GM04503 (cell line): ENCODE results near the gene ABCD1.
"Not testable (repeated sequence)": the region's sequence is repeated elsewhere in the genome, so short reads cannot be mapped to it uniquely, and the experiment has no call there.

Experiments used
- DNase-seq: peaks from one replicate; pipeline ENCODE4 v3.0.0-alpha.2; 2012; ENCODE audit warnings: low read depth

ABCD1 gene

DNA sequence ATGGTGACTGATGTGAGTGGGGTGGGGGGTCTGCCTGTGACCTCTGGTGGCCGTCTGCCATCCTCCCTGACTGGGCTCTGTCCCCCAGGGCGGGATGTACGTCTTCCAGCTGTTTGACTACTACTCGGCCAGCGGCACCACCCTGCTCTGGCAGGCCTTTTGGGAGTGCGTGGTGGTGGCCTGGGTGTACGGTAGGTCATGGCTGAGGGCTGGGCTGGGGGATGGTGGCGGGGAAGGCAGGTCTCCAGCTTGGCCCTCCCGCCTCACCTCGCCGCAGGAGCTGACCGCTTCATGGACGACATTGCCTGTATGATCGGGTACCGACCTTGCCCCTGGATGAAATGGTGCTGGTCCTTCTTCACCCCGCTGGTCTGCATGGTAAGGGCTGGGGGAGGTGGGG is 30.4 kb upstream of the ABCD1 start:
- DNase-seq = not testable (repeated sequence)

DNA sequence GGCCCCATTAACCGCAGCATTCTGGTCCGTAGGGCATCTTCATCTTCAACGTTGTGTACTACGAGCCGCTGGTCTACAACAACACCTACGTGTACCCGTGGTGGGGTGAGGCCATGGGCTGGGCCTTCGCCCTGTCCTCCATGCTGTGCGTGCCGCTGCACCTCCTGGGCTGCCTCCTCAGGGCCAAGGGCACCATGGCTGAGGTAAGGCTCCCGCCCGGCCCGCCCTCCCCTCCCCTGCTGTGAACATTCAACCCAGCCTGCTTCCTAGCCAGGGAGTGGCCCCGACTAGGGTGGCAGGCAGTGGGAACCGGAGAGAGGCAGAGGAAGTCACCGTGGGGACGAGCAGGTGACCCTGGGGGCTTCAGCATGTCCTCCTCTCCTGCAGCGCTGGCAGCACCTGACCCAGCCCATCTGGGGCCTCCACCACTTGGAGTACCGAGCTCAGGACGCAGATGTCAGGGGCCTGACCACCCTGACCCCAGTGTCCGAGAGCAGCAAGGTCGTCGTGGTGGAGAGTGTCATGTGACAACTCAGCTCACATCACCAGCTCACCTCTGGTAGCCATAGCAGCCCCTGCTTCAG is 29.9 kb upstream of the ABCD1 start:
- no peak for DNase-seq

- DNase-seq = no peak
Measured at GRCh38 chrX:153696100-153696499, 28.6 kb upstream of the ABCD1 start.

GRCh38 chrX:153696538-153696937 is 28.1 kb upstream of the ABCD1 start:
- not testable (repeated sequence) for DNase-seq

- not testable (repeated sequence) for DNase-seq
Measured at GRCh38 chrX:153696986-153697722, 27.5 kb upstream of the ABCD1 start.

- no peak for DNase-seq
Measured at GRCh38 chrX:153697924-153698865, 26.5 kb upstream of the ABCD1 start.

DNA sequence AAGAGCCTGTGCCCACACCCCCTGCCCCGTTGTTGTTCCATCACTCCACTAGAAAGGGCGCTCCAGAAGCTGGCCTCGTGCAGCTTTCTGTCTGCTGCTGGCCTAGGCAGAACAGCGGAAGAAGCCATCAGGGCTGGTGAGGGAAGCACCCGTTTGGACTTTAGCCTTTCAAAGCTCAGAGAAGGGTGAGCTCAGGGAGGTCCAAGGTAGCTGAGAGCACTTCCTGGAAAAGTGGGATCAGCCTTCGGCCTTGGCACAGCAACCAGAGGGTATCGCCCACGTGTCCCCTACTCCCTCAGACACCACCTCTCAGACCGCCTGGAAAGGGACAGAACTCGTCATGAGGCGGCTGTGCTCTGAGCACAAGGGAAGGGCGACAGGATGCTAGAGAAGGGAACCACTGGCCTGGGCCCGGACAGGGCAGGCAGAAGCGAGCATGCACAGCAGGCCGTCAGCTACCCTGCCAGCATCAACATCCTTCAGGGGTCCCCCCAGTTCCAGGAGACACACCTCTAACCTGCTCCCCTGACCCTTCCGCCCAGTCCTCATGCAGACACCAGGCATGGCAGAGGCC is 25.4 kb upstream of the ABCD1 start:
- not testable (repeated sequence) for DNase-seq

GRCh38 chrX:153699784-153700371 is 24.8 kb upstream of the ABCD1 start:
- DNase-seq = not testable (repeated sequence)

GRCh38 chrX:153700376-153700945 is 24.2 kb upstream of the ABCD1 start:
- no peak for DNase-seq

- DNase-seq = no peak
Measured at GRCh38 chrX:153700967-153701366, 23.7 kb upstream of the ABCD1 start.

GRCh38 chrX:153701706-153702105 is 22.9 kb upstream of the ABCD1 start:
- no peak for DNase-seq

DNA sequence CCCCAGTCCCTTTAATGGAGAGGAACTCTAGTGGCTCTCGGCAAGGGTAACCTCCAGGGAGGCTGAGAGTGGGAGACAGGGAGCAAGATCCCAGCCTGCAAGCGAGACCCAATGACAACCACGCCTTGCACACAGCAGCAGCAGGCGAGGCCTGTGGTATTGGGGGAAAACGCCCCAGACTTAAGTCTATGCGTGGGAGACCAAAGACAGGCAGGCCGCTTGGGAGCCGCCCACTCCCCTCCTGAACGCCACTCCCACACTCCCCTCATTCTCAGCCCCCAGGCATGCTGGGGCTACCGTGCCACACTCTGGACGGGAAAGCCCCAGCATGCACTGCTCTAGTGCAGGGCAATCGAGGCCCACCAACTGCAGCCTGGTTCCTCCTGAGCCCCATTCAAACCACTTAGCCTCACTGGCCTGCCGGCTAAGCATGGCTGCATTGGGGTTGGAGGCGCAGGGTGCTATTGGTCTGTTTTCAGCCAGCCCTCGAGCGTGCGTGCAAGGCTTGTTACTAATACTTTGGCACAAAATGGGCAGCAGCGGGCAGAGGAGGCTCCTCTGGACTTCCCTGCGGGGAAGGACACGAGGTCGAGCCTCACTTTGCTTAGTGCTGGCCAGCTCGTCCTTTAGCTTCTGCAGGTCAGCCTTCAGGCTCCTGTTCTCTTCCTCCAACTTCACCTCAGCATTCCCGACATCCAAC is 22.2 kb upstream of the ABCD1 start:
- DNase-seq = no peak

DNA sequence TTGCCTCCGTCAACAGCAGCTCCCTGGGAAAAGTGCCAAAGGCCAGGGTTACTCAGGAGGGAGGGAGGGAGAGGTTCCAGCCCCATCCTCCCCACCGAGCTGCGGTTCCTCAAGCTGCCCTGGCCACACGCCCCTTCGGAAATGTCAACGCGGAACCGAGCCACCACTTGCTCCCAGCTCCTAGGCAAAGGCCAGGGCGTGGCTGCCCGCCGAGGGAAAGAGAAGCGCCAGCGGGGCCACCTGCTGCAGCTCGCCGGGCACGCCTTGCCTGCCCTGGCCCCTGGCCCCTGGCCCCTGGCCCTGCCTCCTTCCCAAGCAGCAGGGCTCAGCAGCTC is 21.7 kb upstream of the ABCD1 start:
- no peak for DNase-seq

DNA sequence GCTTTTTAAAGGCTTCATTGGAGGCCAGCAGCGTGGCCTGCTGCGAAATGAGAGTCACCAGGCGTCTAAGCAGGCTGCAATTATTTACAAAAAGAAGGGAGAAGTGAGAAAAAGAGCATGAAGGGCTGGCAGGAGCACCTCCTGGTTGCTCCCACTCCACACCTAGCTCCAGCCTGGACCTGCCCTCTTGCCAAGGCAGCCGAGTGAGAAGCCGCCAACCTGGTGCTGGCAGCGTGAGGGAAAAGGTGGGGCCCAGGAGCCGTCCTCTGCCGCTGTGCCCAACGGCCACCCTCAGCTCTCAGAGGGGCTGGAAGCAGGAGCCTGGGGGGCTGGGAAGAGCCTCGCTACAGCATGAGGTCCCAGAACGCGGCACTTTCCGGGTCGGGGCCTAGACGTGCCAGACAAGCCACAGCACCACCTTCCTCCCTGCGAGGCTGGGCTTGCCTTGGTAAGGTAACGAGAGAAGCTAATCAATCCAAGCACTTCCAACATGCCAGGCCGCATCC is 20.6 kb upstream of the ABCD1 start:
- no peak for DNase-seq

DNA sequence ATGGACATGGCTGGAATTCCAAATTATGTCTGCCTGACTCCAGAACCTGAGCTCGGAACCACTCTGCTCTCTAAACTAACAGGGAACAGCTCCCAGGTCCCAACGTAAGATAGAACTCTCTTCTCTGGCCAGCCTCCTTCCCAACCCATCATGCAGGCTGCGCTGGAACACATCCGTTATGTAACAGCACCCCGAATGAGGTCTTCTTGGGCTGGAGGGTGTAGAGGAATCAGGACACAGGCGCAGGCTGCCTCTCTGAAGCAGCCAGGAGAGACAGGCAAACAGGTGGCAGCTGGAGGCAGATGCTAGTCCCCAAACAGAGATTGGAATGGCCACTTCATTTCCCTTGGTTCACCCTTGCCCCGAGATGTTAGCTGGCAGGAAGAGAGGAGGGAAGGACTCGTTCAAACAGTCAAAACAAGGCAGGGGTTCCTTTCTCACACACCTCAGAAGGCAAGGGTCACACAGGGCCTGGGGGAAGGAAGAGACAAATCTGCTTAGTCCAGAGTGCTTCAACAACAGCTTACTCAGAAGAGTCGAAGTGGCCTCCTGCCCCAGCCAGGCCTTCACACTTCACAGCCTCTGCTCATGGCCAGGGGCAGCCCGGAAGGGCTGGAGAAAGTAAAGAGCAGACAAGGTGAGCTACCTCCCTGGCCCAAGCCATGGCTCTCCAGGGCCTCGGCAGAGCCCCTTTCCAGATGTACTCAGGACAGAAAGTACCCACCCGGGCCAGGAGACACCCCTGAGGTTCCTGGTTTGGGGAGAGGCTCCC is 19.8 kb upstream of the ABCD1 start:
- not testable (repeated sequence) for DNase-seq

GRCh38 chrX:153705403-153706060 is 19.1 kb upstream of the ABCD1 start:
- not testable (repeated sequence) for DNase-seq

GRCh38 chrX:153706799-153707198 is 17.9 kb upstream of the ABCD1 start:
- no peak for DNase-seq

DNA sequence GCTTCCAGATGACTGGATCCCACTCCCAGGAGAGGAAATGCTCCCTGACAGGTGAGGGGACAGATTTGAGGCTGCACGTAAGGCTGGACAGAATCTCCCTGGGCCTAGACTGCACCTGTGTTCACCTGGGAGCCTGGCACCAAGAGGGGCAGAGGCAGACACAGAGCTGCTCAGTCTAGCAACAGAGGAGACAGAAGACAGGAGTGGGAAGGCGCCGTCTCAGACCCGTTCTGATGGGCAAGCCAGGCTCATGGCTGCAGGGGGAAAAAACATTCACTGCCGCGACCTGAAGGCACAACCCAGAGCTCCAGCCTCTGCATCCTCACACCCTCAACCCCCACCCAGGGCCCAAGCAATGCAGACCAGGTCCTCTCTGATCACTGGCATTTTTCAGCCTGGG is 17.2 kb upstream of the ABCD1 start:
- no peak for DNase-seq

DNA sequence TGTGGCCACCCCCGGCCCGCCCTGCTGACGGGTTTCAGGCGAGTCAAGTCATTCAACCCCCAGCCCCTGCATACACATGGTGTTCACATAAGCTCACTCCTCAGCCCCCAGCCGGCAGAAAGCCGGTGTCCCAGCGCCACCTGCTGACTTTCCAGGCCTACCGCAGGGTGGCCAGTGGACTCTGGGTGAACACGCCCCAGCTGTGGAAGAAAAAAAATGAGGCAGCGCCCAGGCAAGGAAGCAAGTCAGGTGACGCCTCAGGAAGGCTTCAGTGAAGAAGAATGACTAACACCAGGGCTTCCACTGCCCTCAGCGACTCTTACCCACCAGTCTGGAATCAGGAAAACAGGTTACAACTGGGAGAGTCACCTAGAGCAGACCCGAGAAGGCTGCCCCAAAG is 16.2 kb upstream of the ABCD1 start:
- DNase-seq = no peak
